Body of pancreas (tissue), 4 donors: Measurements from ENCODE around the gene CD300E. TPM values are rescaled to one million over a fixed set of nuclear protein-coding genes. Genes with fewer than 3 reads are reported as not detected.

Experiments used
- ATAC-seq: fragments of 150-250 bp; one replicate; pipeline ENCODE4 v1.9.1; 2016
- DNase-seq, 4 donors: peaks; one replicate each; pipeline ENCODE4 v3.0.0-alpha.2; 2019
- H3K27ac ChIP-seq, 4 donors: fragments of 200-600 bp; sonication (generic); 1 replicate in 3 of 4; 2 replicates in 1 of 4; pipeline versions ENCODE4 v1.5.1 to v1.6.1; 2016 to 2019; ENCODE audit warnings: mild to moderate bottlenecking in 1 of 4, mixed read lengths in 1 of 4, moderate library complexity in 1 of 4
- H3K27me3 ChIP-seq, 2 donors: fragments of 200-600 bp; sonication (generic); one replicate each; pipeline ENCODE4 v1.6.0; 2016; ENCODE audit warnings: mild to moderate bottlenecking in 1 of 2
- H3K36me3 ChIP-seq, 2 donors: fragments of 200-600 bp; sonication (generic); replicated peaks in 1 of 2; 2 replicates each; pipeline ENCODE4 v1.5.1; 2016; ENCODE audit warnings: low read depth in 2 of 2; ENCODE audit not compliant: insufficient read depth in 1 of 2
- H3K4me1 ChIP-seq: fragments of 200-600 bp; sonication (generic); one replicate; pipeline ENCODE4 v1.6.0; 2016
- H3K4me3 ChIP-seq, 2 donors: fragments of 200-600 bp; sonication (generic); 1 replicate in 1 of 2; 2 replicates in 1 of 2; pipeline ENCODE4 v1.5.1; 2016 to 2019
- H3K9me3 ChIP-seq, 3 donors: fragments of 200-600 bp; sonication (generic); 1 replicate in 2 of 3; 2 replicates in 1 of 3; pipeline ENCODE4 v1.5.1; 2016
- POLR2A ChIP-seq, 3 donors: fragments of 450-650 bp; IDR thresholded peaks; one replicate each; pipeline ENCODE4 v1.6.1; 2016; ENCODE audit warnings: antibody characterized with exemption in 3 of 3, mild to moderate bottlenecking in 2 of 3
- WGBS, 2 donors: methylation state at CpG; one replicate each; pipeline ENCODE4 v1.1.5; 2017; 5-methylcytosine and 5-hydroxymethylcytosine counted together
- intact Hi-C: fragments of 100-400 bp; cut with DNase I; formaldehyde crosslinking; loops from one replicate; pipeline ENCODE4 v1.15.1; 2023
- total RNA-seq, 2 donors: library from RNA; depleted of rRNA; stranded (reverse); fragments of >200 nt; gene quantifications; one replicate each; pipeline ENCODE4 v1.1.0, GENCODE V29; 2016
- TF ChIP-seq, protein P1 (sequence below), 7 experiments: fragments of 450-650 bp in 4 of 7; fragments of 200-600 bp in 3 of 7; sonication (generic) in 3 of 7; IDR thresholded peaks; one replicate each; pipeline ENCODE4 v1.5.1; 2016 to 2019; ENCODE audit warnings: antibody characterized with exemption in 7 of 7

Gene CD300E
- total RNA-seq, 2 donors from 2014 or later: not detected

DNA sequence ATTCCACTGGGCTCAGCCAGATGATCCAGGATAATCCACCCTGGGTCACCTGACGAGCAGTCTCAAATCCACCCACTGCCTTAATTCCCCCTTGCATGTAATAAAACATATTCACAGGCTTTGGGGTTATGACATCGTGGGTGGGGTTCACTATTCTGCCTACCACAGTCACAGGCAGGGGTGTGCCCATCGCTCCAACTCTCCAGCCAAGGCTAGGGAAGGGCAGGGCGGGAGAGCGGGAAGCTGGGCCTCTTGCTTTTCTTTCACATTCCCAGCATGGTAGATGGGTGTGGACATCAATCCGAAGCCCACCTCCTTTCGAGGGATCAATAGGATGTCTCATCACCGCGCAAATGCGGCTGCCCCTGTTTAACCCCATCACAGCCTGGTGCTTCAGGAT, 18.8 kb downstream of the CD300E start:
- Histone ChIP-seq H3K9me3 (no peaks in the 10 kb centered on the region), H3K4me3 (no peak overlapping the region), H3K4me1 (no peaks in the 10 kb centered on the region), H3K27me3 (peaks cover 0 to 7% of the 10 kb centered on the region in 2 donors), H3K36me3 (no peaks in the 10 kb centered on the region), H3K27ac (no peak overlapping the region)
- ATAC-seq (no peak), DNase-seq (no peak)
- 49 to 65% methylated on average over 10 of the region's 10 CpGs for WGBS, 2 donors
- intact Hi-C loops: no loop called here
- no peak for TF ChIP-seq POLR2A (IDR thresholded peaks at IDR 0.05)
- TF ChIP-seq, protein P1, sequence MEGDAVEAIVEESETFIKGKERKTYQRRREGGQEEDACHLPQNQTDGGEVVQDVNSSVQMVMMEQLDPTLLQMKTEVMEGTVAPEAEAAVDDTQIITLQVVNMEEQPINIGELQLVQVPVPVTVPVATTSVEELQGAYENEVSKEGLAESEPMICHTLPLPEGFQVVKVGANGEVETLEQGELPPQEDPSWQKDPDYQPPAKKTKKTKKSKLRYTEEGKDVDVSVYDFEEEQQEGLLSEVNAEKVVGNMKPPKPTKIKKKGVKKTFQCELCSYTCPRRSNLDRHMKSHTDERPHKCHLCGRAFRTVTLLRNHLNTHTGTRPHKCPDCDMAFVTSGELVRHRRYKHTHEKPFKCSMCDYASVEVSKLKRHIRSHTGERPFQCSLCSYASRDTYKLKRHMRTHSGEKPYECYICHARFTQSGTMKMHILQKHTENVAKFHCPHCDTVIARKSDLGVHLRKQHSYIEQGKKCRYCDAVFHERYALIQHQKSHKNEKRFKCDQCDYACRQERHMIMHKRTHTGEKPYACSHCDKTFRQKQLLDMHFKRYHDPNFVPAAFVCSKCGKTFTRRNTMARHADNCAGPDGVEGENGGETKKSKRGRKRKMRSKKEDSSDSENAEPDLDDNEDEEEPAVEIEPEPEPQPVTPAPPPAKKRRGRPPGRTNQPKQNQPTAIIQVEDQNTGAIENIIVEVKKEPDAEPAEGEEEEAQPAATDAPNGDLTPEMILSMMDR (IDR thresholded peaks at IDR 0.05): no peak

DNA sequence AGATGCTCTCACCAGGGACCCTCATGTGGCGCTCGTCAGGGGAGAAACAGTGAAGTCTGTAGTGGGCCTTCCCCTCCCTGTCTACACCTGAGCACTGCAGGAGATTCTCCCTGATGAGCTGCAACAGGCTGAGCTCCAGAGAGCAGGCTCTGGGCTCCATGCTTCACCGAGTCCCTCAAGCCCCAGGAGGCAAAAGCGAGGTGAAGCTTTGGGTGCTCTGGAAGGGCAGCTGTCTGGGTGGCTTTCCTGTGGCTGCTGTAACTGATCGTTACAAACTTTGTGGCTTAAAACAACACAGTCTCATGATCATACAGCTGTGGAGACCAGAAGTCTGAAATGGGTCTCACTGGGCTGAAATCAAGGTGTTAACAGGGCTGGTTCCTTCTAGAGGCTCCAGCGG, 19.3 kb downstream of the CD300E start:
- 75 to 83% methylated on average over 3 to 6 of the region's 6 CpGs for WGBS, 2 donors
- intact Hi-C loops: no loop called here

DNA sequence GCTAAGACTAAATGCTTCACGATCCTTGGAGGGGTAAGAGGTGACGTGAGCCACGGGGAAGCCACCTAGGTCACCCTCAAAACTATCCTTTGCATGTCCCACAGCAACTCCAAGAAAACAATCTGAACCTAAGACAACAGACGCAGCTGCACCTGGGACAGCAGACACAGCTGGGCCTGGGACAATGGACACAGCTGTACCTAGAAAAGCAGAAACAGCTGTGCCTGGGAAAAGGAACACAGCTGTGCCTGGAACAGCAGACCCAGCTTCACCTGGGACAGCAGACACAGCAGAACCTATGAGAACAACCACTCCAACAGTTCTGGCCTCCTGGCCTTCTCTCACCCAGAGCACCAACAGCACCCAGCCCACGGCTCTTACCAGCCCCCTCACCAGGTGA, 19.8 kb downstream of the CD300E start:
- no peak for ATAC-seq
- no peak for DNase-seq
- H3K9me3 ChIP-seq: no peaks in the 10 kb centered on the region
- intact Hi-C loops: no loop called here
- WGBS, 2 donors: 46 to 55% methylated on average over 4 to 5 of the region's 5 CpGs
- TF ChIP-seq POLR2A (IDR thresholded peaks at IDR 0.05): no peak
- TF ChIP-seq, protein P1 (IDR thresholded peaks at IDR 0.05): no peak
- no peak overlapping the region for H3K4me3 ChIP-seq
- no peak overlapping the region for H3K27ac ChIP-seq
- peaks cover 0 to 7% of the 10 kb centered on the region in 2 donors for H3K27me3 ChIP-seq
- no peaks in the 10 kb centered on the region for H3K36me3 ChIP-seq
- no peaks in the 10 kb centered on the region for H3K4me1 ChIP-seq

More for the DNA sequence above, 19.3 kb downstream of the CD300E start:
- no peak for DNase-seq
- Histone ChIP-seq H3K4me3 (no peak overlapping the region), H3K9me3 (no peaks in the 10 kb centered on the region), H3K36me3 (no peaks in the 10 kb centered on the region), H3K4me1 (no peaks in the 10 kb centered on the region), H3K27ac (no peak overlapping the region), H3K27me3 (peaks cover 0 to 7% of the 10 kb centered on the region in 2 donors)
- ATAC-seq: no peak
- TF ChIP-seq, protein P1 (IDR thresholded peaks at IDR 0.05): no peak
- TF ChIP-seq POLR2A (IDR thresholded peaks at IDR 0.05): no peak

DNA sequence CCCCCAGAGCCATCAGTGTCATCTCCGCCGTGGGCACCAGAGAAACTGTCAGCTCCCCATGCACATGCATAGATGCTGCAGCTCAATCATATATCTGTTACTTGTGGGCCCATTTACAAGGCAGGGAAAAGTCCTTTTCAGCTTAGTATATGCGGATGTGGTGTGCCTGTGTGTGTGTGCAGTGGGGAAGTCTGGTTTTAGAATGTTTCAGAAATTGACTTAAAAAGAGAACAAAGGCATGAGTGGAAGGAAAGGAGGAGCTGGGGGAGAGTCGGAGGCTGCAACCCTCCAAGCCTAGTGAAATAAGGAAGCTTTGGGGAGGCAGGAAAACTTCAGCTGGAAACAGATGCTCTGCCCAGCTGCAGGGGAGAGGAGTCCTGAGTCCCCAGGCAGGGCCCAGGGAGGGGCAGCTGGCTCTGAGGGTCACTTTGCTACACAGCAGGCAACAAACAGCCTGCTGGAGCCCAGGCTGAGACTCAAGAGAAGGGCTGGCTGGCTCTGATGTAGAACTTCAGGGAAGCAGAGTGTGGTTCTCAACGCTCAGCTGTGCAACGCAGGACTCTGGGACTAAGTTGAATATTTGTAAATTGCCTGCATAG, 20.4 kb downstream of the CD300E start:
- 40 to 53% methylated on average over 4 to 6 of the region's 6 CpGs for WGBS, 2 donors
- intact Hi-C loops: no loop called here
- Histone ChIP-seq H3K36me3 (no peaks in the 10 kb centered on the region), H3K27ac (no peak overlapping the region), H3K9me3 (no peaks in the 10 kb centered on the region), H3K27me3 (peaks cover 0 to 7% of the 10 kb centered on the region in 2 donors), H3K4me1 (no peaks in the 10 kb centered on the region), H3K4me3 (no peak overlapping the region)
- DNase-seq (peak in 1 of 4 donors; percentile 10), ATAC-seq (no peak)
- TF ChIP-seq, protein P1 (IDR thresholded peaks at IDR 0.05): no peak
- no peak for TF ChIP-seq POLR2A (IDR thresholded peaks at IDR 0.05)
